HepG2 (cell line): ENCODE results near the gene METTL15. TPM values are rescaled to one million over a fixed set of nuclear protein-coding genes. Genes with fewer than 3 reads are reported as not detected.

ENCODE experiments used
- HMGXB3 ChIP-seq: sonication (generic); formaldehyde crosslinking; IDR thresholded peaks from 2 replicates; pipeline ENCODE4 v1.4.0; 2020; ENCODE audit warnings: missing genetic modification reagents, borderline replicate concordance
- HNF4A ChIP-seq: sonication (generic); formaldehyde crosslinking; IDR thresholded peaks from 2 replicates; pipeline ENCODE4 v1.4.0; 2020; ENCODE audit warnings: missing genetic modification reagents
- MLXIP ChIP-seq: sonication (generic); formaldehyde crosslinking; IDR thresholded peaks from 2 replicates; pipeline ENCODE4 v1.9.0; 2021; ENCODE audit warnings: missing genetic modification reagents, borderline replicate concordance
- REST ChIP-seq, 2 experiments: IDR thresholded peaks; 2 replicates each; pipeline ENCODE4 v1.6.1; 2011 to 2012; ENCODE audit warnings: low read length in 2 of 2, borderline replicate concordance in 1 of 2, low read depth in 1 of 2, mild to moderate bottlenecking in 1 of 2, moderate library complexity in 1 of 2
- STAT5B ChIP-seq: sonication (generic); formaldehyde crosslinking; IDR thresholded peaks from 2 replicates; pipeline ENCODE4 v1.4.0; 2020; ENCODE audit warnings: missing genetic modification reagents
- TRIM24 ChIP-seq: sonication (generic); formaldehyde crosslinking; IDR thresholded peaks from 2 replicates; pipeline ENCODE4 v1.8.0; 2022; ENCODE audit warnings: mild to moderate bottlenecking, missing genetic modification reagents
- ZBTB44 ChIP-seq: sonication (generic); formaldehyde crosslinking; IDR thresholded peaks from 2 replicates; pipeline ENCODE4 v1.4.0; 2020; ENCODE audit warnings: missing genetic modification reagents
- ZNF121 ChIP-seq: sonication (generic); formaldehyde crosslinking; IDR thresholded peaks from 2 replicates; pipeline ENCODE4 v1.5.0; 2020; ENCODE audit warnings: mild to moderate bottlenecking, missing genetic modification reagents
- ZNF547 ChIP-seq: sonication (generic); formaldehyde crosslinking; IDR thresholded peaks from 2 replicates; pipeline ENCODE4 v1.5.1; 2020; ENCODE audit warnings: mild to moderate bottlenecking, missing genetic modification reagents
- polyA plus RNA-seq, 8 experiments: library from polyadenylated mRNA; depleted of rRNA in 3 of 8; stranded (reverse) in 7 of 8; unstranded in 1 of 8; fragments of >200 nt; fragmentation: Illumina TruSeq in 4 of 8; extraction: Trizol in 4 of 8; gene quantifications; 2 replicates each; pipeline versions ENCODE4 v1.2.1 to v1.2.3, GENCODE V29; 2011 to 2016; ENCODE audit warnings: low read depth in 4 of 8, missing spikeins in 1 of 8, mixed read lengths in 1 of 8; ENCODE audit not compliant: insufficient read depth in 1 of 8
- total RNA-seq, 5 experiments: library from RNA; depleted of rRNA; stranded (reverse); fragments of >200 nt; fragmentation: Illumina TruSeq; extraction: Trizol; gene quantifications; 2 replicates each; pipeline ENCODE4 v1.2.3, GENCODE V29; 2016; ENCODE audit warnings: low read depth in 1 of 5

The METTL15 gene
- total and polyA plus RNA-seq, 2 of the 13 experiments (the other 11 are each of a cell fraction or from before 2014, with no cell fraction given): 6.5 to 14.0 TPM

- no peak for TF ChIP-seq ZBTB44 (CRISPR knock-in tag)
- TF ChIP-seq TRIM24 (CRISPR knock-in tag): no peak
- TF ChIP-seq ZNF547: no peak
- TF ChIP-seq HMGXB3 (CRISPR knock-in tag): no peak
- no peak for TF ChIP-seq REST (IDR thresholded peaks at IDR 0.05; ENCODE audit: borderline replicate concordance in 1 of 2, low read depth in 1 of 2, low read length in 2 of 2)
- peak; percentile 46; the same call in 1 of the 2 replicates for TF ChIP-seq ZNF121 (CRISPR knock-in tag)
- TF ChIP-seq STAT5B (CRISPR knock-in tag): no peak
- TF ChIP-seq MLXIP (CRISPR knock-in tag): no peak
- TF ChIP-seq HNF4A (CRISPR knock-in tag): no peak
These were observed 1.7 kb upstream of the METTL15 start (continued) for GRCh38 chr11:28106353-28107043.
